Activated CD8-positive, alpha-beta T cell treated with anti-CD3 and anti-CD28 coated beads for 36 hours (primary cell): ENCODE data around the gene CALM3. TPM values are rescaled to one million over a fixed set of nuclear protein-coding genes. Genes with fewer than 3 reads are reported as not detected.

Source experiments
- ATAC-seq: fragments of 200-7000 bp; cut with Tn5 transposase; one replicate; pipeline ENCODE4 v1.10.0; 2021; ENCODE audit warnings: mild to moderate bottlenecking, moderate library complexity
- CTCF ChIA-PET: fragments of 350-600 bp; sonication (Branson Sonifier 250); formaldehyde crosslinking; loops from one replicate; lab custom pipeline; 2021; ENCODE audit warnings: antibody characterized with exemption; lab: Charles Lee
- POLR2A ChIA-PET: fragments of 350-600 bp; sonication (Branson Sonifier 250); formaldehyde crosslinking; loops from one replicate; lab custom pipeline; 2021; ENCODE audit warnings: antibody characterized with exemption; lab: Charles Lee
- DNase-seq: peaks from one replicate; pipeline ENCODE4 v3.0.0-alpha.2; 2020
- H3K27ac Mint-ChIP-seq: one replicate; pipeline ENCODE4 v1.8.0; 2021; ENCODE audit warnings: mild to moderate bottlenecking, mixed read lengths
- H3K27me3 Mint-ChIP-seq: one replicate; pipeline ENCODE4 v1.8.0; 2021; ENCODE audit warnings: mixed read lengths
- H3K36me3 Mint-ChIP-seq: one replicate; pipeline ENCODE4 v1.8.0; 2021; ENCODE audit warnings: low read depth, mixed read lengths
- H3K4me1 Mint-ChIP-seq: one replicate; pipeline ENCODE4 v1.8.0; 2021; ENCODE audit warnings: low read depth, mixed read lengths
- H3K4me3 Mint-ChIP-seq: one replicate; pipeline ENCODE4 v1.8.0; 2021; ENCODE audit warnings: mild to moderate bottlenecking, moderate library complexity, mixed read lengths
- H3K9me3 Mint-ChIP-seq: one replicate; pipeline ENCODE4 v1.8.0; 2021; ENCODE audit warnings: mixed read lengths
- intact Hi-C: fragments of 100-400 bp; cut with micrococcal nuclease; formaldehyde crosslinking; loops from one replicate; pipeline ENCODE4 v1.10.0; 2022
- total RNA-seq, 2 experiments: library from RNA; stranded (reverse); gene quantifications; one replicate each; pipeline ENCODE4 v1.2.3, GENCODE V29; 2021
- TF ChIP-seq, protein P1 (sequence below): fragments of 200-600 bp; IDR thresholded peaks from one replicate; pipeline ENCODE4 v1.8.0; 2022; ENCODE audit warnings: antibody characterized with exemption, mild to moderate bottlenecking

The CALM3 gene
- total RNA-seq, 2 experiments from 2014 or later: 565 to 582 TPM

DNA sequence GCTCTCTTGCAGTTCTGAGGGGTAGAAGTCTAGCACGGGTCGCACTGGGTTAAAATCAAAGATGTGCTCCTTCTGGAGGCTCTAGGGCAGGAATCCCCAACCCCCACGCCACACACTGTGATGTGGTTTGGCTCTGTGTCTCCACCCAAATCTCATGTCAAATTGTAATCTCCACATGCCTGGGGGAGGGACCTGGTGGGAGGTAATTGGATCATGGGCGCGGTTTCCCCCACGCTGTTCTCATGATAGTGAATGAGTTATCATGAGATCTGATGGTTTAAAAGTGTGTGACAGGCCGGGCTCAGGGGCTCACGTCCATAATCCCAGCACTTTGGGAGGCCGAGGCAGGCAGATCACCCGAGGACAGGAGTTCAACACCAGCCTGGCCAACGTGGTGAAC is 26.6 kb upstream of the CALM3 start:
- DNase-seq: peak; percentile 68
- ChIA-PET CTCF (interaction anchor here (0.7 to 1.4 kb wide), 6 partner anchors 19 to 179 kb away, joined by 3 to 4 read pairs (median 3); no protein-coding TSS in a partner anchor), POLR2A (interaction anchor here (1.6 kb wide), 1 partner anchor 27 kb away, joined by 7 read pairs; the partner anchor contains the start of gene CALM3)
- TF ChIP-seq, protein P1, sequence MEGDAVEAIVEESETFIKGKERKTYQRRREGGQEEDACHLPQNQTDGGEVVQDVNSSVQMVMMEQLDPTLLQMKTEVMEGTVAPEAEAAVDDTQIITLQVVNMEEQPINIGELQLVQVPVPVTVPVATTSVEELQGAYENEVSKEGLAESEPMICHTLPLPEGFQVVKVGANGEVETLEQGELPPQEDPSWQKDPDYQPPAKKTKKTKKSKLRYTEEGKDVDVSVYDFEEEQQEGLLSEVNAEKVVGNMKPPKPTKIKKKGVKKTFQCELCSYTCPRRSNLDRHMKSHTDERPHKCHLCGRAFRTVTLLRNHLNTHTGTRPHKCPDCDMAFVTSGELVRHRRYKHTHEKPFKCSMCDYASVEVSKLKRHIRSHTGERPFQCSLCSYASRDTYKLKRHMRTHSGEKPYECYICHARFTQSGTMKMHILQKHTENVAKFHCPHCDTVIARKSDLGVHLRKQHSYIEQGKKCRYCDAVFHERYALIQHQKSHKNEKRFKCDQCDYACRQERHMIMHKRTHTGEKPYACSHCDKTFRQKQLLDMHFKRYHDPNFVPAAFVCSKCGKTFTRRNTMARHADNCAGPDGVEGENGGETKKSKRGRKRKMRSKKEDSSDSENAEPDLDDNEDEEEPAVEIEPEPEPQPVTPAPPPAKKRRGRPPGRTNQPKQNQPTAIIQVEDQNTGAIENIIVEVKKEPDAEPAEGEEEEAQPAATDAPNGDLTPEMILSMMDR: no peak
- Mint-ChIP-seq H3K9me3 (no peaks in the 10 kb centered on the region), H3K4me1 (peaks cover 17% of the 10 kb centered on the region), H3K27ac (no peak overlapping the region), H3K36me3 (no peaks in the 10 kb centered on the region), H3K4me3 (no peak overlapping the region), H3K27me3 (peaks cover 2% of the 10 kb centered on the region)
- ATAC-seq: peak; percentile 68
- intact Hi-C loops: no loop called here

DNA sequence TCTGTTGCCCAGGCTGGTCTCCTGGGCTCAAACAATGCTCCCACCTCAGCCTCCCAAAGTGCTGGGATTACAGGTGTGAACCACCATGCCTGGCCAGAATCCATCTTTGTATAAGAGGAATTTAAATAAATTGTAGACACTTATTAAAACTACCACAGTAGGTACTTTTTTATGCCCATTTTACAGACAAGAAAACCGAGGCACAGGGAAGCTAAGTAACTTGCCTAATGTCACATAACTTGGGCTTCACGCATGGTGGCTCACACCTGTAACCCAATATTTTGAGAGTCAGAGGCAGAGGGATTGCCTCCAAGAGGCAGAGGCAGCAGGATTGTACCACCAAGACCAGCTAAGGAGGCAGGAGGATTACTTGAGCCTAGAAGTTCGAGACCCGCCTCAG is 22.7 kb upstream of the CALM3 start:
- Mint-ChIP-seq H3K27me3 (no peaks in the 10 kb centered on the region), H3K27ac (no peak overlapping the region)
- CTCF ChIA-PET: interaction anchor here (1.8 to 2.4 kb wide), 2 partner anchors 20 to 44 kb away, joined by 5 to 10 read pairs; no protein-coding TSS in a partner anchor

DNA sequence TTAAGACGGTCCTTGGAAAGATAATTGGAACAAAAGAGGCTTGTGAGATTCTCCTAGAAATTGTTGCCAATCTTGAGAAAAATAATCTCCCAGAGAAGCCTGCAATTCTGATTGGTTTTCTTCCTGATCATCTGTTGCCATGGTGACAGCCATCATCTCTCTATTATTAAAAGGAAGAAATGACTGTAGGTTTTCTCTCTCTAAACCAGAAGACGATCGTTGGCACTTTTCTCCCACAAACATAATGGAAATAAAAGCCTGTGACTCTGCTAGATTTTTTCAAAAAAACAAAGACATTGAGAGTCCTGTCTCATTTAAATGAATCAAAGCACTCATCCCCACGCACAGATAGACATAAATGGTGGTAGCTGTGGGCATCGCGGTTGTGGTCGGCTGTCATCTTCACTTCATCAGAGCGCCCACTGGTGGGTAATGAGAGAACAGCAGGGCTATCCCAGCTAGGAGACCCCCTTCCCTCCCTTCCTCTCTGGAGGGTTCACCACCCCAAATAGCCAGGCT is 21.7 kb upstream of the CALM3 start:
- ATAC-seq (peak; percentile 47), DNase-seq (peak; percentile 76)
- intact Hi-C loops: no loop called here
- no peaks in the 10 kb centered on the region for H3K9me3 Mint-ChIP-seq
- CTCF ChIA-PET: interaction anchor here (0.7 to 2.4 kb wide), 9 partner anchors 14 to 217 kb away, joined by 3 to 10 read pairs (median 5); no protein-coding TSS in a partner anchor
- H3K4me3 Mint-ChIP-seq: no peak overlapping the region
- H3K27ac Mint-ChIP-seq: no peak overlapping the region
- POLR2A ChIA-PET: interaction anchor here (1.1 kb wide), 1 partner anchor 22 kb away, joined by 3 read pairs; the partner anchor contains the start of gene CALM3
- H3K36me3 Mint-ChIP-seq: no peaks in the 10 kb centered on the region
- H3K27me3 Mint-ChIP-seq: no peaks in the 10 kb centered on the region
- peaks cover 18% of the 10 kb centered on the region for H3K4me1 Mint-ChIP-seq
- TF ChIP-seq, protein P1: peak; percentile 56

More for the DNA sequence above, 22.7 kb upstream of the CALM3 start:
- ATAC-seq: no peak
- DNase-seq: no peak
- TF ChIP-seq, protein P1: no peak
- Mint-ChIP-seq H3K9me3 (no peaks in the 10 kb centered on the region), H3K36me3 (no peaks in the 10 kb centered on the region), H3K4me3 (no peak overlapping the region), H3K4me1 (peaks cover 17% of the 10 kb centered on the region)
- POLR2A ChIA-PET: no interaction called here
- intact Hi-C loops: no loop called here

DNA sequence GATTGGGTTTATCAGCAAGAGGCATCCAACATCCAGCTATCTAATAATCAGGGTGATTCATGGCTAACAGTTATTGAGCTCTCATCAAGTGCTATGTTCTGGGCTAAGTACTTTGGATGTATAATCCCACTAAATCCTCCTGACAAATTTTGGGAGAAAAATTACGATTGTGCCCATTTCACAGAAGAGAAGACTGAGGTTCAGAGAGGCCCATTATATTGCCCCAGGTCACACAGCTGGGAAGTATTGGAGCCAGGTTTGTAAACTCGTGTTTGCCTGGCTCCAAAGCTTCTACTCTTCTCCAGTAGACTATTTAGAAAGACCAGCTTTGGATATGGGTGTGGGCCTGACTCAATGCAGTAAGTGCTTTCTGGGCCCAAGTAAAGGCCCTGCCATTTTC is 20.9 kb upstream of the CALM3 start:
- TF ChIP-seq, protein P1: no peak
- H3K4me3 Mint-ChIP-seq: no peak overlapping the region
- DNase-seq: no peak
- H3K27me3 Mint-ChIP-seq: no peaks in the 10 kb centered on the region
- no peaks in the 10 kb centered on the region for H3K36me3 Mint-ChIP-seq
- ChIA-PET POLR2A (interaction anchor here (1.0 to 1.1 kb wide), 2 partner anchors 9 to 21 kb away, joined by 3 read pairs; partner anchors contain the start of gene CALM3), CTCF (interaction anchor here (0.7 to 2.4 kb wide), 10 partner anchors 13 to 218 kb away, joined by 3 to 10 read pairs (median 4); no protein-coding TSS in a partner anchor)
- no peak for ATAC-seq
- no peak overlapping the region for H3K27ac Mint-ChIP-seq
- no peaks in the 10 kb centered on the region for H3K9me3 Mint-ChIP-seq
- peaks cover 14% of the 10 kb centered on the region for H3K4me1 Mint-ChIP-seq
- intact Hi-C loops: no loop called here

DNA sequence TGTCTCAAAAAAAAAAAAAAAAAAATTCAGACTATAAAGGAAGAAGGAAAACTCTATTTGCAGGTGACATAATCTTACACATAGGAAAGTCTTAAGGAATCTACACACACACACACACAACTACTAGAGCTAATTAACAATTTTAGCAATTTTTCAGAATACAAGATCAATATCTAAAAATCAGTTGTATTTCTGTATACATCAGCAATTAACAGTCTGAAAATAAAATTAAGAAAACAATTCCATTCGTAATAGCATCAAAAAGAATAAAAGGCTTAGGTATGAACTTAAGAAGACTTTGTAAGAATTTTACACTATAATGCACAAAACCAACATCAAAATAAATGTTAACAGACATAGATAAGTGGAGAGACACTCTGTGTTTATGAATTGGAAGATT is 15.6 kb upstream of the CALM3 start:
- no peak overlapping the region for H3K27ac Mint-ChIP-seq
- peaks cover 4% of the 10 kb centered on the region for H3K4me1 Mint-ChIP-seq
- no peaks in the 10 kb centered on the region for H3K36me3 Mint-ChIP-seq
- no peak for ATAC-seq
- intact Hi-C loops: no loop called here
- POLR2A ChIA-PET: interaction anchor here (0.5 to 0.9 kb wide), 2 partner anchors 15 to 639 kb away, joined by 4 to 6 read pairs; no protein-coding TSS in a partner anchor
- no peak overlapping the region for H3K4me3 Mint-ChIP-seq
- no peaks in the 10 kb centered on the region for H3K27me3 Mint-ChIP-seq
- peaks cover 1% of the 10 kb centered on the region for H3K9me3 Mint-ChIP-seq
- TF ChIP-seq, protein P1: no peak
- CTCF ChIA-PET: interaction anchor here (0.9 to 1.2 kb wide), 3 partner anchors 12 to 48 kb away, joined by 3 to 7 read pairs (median 4); no protein-coding TSS in a partner anchor
- no peak for DNase-seq
